Measurements from ENCODE around the gene RTL5. TPM values are rescaled to one million over a fixed set of nuclear protein-coding genes. Genes with fewer than 3 reads are reported as not detected.

Gene RTL5
- total RNA-seq, 1 donor from 2014 or later, result 19.5 TPM

DNA sequence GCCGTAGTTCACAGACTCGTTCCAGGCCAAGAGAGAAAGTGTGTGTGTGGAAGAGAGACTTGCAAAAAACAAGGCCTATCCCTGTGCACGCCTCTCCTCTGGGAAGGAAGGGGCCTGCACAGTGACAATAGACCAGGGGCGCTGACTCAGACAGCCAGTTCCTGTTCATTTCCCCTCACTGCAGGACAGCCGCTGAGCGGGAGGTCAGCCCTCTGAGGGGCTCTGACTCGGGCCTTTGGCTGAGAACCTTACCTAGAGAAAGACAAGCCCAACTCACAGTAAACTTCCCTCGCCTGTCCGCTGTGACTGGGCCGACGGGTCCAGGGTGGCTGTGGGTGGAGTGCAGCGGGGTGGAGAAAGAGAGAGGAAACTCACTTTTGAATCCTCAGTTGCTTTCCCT is 52.1 kb downstream of the RTL5 start:
- H3K4me3 Mint-ChIP-seq (ENCODE audit: unreplicated experiment), result no peak overlapping the region
- H3K36me3 Mint-ChIP-seq (ENCODE audit: unreplicated experiment), result no peaks in the 10 kb centered on the region
- no peaks in the 10 kb centered on the region for H3K4me1 Mint-ChIP-seq (ENCODE audit: unreplicated experiment)
- H3K9me3 Mint-ChIP-seq (ENCODE audit: unreplicated experiment), result no peaks in the 10 kb centered on the region
- no peaks in the 10 kb centered on the region for H3K27me3 Mint-ChIP-seq (ENCODE audit: unreplicated experiment)
- TF ChIP-seq, protein P1, sequence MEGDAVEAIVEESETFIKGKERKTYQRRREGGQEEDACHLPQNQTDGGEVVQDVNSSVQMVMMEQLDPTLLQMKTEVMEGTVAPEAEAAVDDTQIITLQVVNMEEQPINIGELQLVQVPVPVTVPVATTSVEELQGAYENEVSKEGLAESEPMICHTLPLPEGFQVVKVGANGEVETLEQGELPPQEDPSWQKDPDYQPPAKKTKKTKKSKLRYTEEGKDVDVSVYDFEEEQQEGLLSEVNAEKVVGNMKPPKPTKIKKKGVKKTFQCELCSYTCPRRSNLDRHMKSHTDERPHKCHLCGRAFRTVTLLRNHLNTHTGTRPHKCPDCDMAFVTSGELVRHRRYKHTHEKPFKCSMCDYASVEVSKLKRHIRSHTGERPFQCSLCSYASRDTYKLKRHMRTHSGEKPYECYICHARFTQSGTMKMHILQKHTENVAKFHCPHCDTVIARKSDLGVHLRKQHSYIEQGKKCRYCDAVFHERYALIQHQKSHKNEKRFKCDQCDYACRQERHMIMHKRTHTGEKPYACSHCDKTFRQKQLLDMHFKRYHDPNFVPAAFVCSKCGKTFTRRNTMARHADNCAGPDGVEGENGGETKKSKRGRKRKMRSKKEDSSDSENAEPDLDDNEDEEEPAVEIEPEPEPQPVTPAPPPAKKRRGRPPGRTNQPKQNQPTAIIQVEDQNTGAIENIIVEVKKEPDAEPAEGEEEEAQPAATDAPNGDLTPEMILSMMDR (IDR thresholded peaks at IDR 0.05), result no peak
- H3K27ac Mint-ChIP-seq (ENCODE audit: unreplicated experiment), result no peak overlapping the region
- no peak for DNase-seq (ENCODE audit: extremely low spot score, unreplicated experiment)

DNA sequence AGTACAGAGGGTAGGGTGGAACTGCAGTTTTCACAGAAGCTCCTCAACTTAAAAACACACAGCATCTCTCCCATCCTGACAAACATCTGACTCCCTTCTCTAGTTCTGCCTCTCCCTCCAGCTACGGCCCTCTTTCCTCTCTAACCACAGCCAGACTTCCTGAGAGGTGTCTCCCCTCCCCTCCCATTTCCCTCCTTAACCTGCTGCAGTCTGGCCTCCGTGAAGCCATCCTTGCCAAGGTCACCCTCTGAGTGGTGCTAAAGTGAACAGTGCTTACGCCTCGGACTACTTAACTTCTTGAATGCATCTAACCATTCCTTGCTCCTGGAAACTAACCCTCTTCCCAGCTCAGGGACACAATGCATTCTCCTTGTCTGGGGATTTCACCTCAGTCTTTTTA is 53.3 kb downstream of the RTL5 start:
- no peak overlapping the region for H3K27ac Mint-ChIP-seq (ENCODE audit: unreplicated experiment)
- H3K4me3 Mint-ChIP-seq (ENCODE audit: unreplicated experiment), result no peak overlapping the region
- no peak for DNase-seq (ENCODE audit: extremely low spot score, unreplicated experiment)
- no peaks in the 10 kb centered on the region for H3K9me3 Mint-ChIP-seq (ENCODE audit: unreplicated experiment)
- H3K36me3 Mint-ChIP-seq (ENCODE audit: unreplicated experiment), result no peaks in the 10 kb centered on the region
- no peaks in the 10 kb centered on the region for H3K27me3 Mint-ChIP-seq (ENCODE audit: unreplicated experiment)
- TF ChIP-seq, protein P1 (IDR thresholded peaks at IDR 0.05), result no peak
- no peaks in the 10 kb centered on the region for H3K4me1 Mint-ChIP-seq (ENCODE audit: unreplicated experiment)

Other genes with a start within 250 kb of the RTL5 start
- gene NHSL2, start 221.1 kb downstream of the RTL5 start, total RNA-seq, result 7.3 and 7.6 TPM in 2 replicates
- gene PIN4, start 49.8 kb upstream of the RTL5 start, total RNA-seq, result 10.9 and 12.1 TPM in 2 replicates
- gene ERCC6L, start 107.1 kb upstream of the RTL5 start, total RNA-seq, result 1.1 and 1.3 TPM in 2 replicates
- gene RPS4X, start 145.3 kb upstream of the RTL5 start, total RNA-seq, result 1,562 and 1,587 TPM in 2 replicates
- 1.1 TPM in 1 of 2 replicates, not detected in the other for gene CITED1, start 174.0 kb upstream of the RTL5 start, total RNA-seq